Spleen (tissue), 11 donors: ENCODE results near the gene MREG. TPM values are rescaled to one million over a fixed set of nuclear protein-coding genes. Genes with fewer than 3 reads are reported as not detected.

ENCODE experiments used
- DNase-seq: peaks from one replicate; pipeline ENCODE4 v3.0.0-alpha.2; 2020
- H3K27ac ChIP-seq, 8 donors: fragments of 200-600 bp; sonication (generic) in 7 of 8; 1 replicate in 4 of 8; 2 replicates in 4 of 8; pipeline versions ENCODE4 v1.5.0 to v1.8.0; 2016 to 2021; ENCODE audit warnings: inconsistent platforms in 4 of 8, mild to moderate bottlenecking in 4 of 8, moderate library complexity in 1 of 8
- H3K27me3 ChIP-seq, 7 donors: fragments of 200-600 bp; sonication (generic) in 6 of 7; replicated peaks in 1 of 7; 1 replicate in 4 of 7; 2 replicates in 3 of 7; pipeline versions ENCODE4 v1.5.0 to v1.8.0; 2016 to 2021; ENCODE audit warnings: inconsistent platforms in 3 of 7, mild to moderate bottlenecking in 1 of 7
- H3K36me3 ChIP-seq, 6 donors: fragments of 200-600 bp; sonication (generic) in 5 of 6; 1 replicate in 4 of 6; 2 replicates in 2 of 6; pipeline versions ENCODE4 v1.5.0 to v1.8.0; 2016 to 2021; ENCODE audit warnings: inconsistent platforms in 2 of 6
- H3K4me1 ChIP-seq, 6 donors: fragments of 200-600 bp; sonication (generic) in 5 of 6; 1 replicate in 3 of 6; 2 replicates in 3 of 6; pipeline versions ENCODE4 v1.5.0 to v1.8.0; 2016 to 2021; ENCODE audit warnings: inconsistent platforms in 3 of 6
- H3K4me3 ChIP-seq, 8 donors: fragments of 200-600 bp; sonication (generic) in 7 of 8; 1 replicate in 4 of 8; 2 replicates in 4 of 8; pipeline versions ENCODE4 v1.5.0 to v1.8.0; 2016 to 2021; ENCODE audit warnings: inconsistent platforms in 4 of 8, mild to moderate bottlenecking in 4 of 8, moderate library complexity in 2 of 8
- H3K9me3 ChIP-seq, 8 donors: fragments of 200-600 bp; sonication (generic) in 7 of 8; 1 replicate in 4 of 8; 2 replicates in 4 of 8; pipeline versions ENCODE4 v1.5.0 to v1.8.0; 2016 to 2021; ENCODE audit warnings: inconsistent platforms in 4 of 8
- CTCF ChIP-seq, 11 experiments: fragments of 200-600 bp in 7 of 11; fragments of 450-650 bp in 4 of 11; sonication (generic) in 4 of 11; IDR thresholded peaks in 8 of 11; conservative IDR thresholded peaks in 3 of 11; 1 replicate in 7 of 11; 2 replicates in 4 of 11; pipeline versions ENCODE4 v1.4.0 to v1.8.0; 2016 to 2021; ENCODE audit warnings: antibody characterized with exemption in 11 of 11, inconsistent platforms in 4 of 11, mild to moderate bottlenecking in 1 of 11
- POLR2A ChIP-seq, 3 donors: fragments of 450-650 bp; IDR thresholded peaks; one replicate each; pipeline ENCODE4 v1.5.1; 2017; ENCODE audit warnings: antibody characterized with exemption in 3 of 3, mild to moderate bottlenecking in 1 of 3
- POLR2AphosphoS5 ChIP-seq, 3 donors: sonication (generic); formaldehyde crosslinking; IDR thresholded peaks; one replicate each; pipeline ENCODE4 v1.5.1; 2017; ENCODE audit warnings: antibody characterized with exemption in 3 of 3
- WGBS, 5 donors: extraction: QIAGEN DNeasy Blood & Tissue Kit in 3 of 5; methylation state at CpG; one replicate each; pipeline versions ENCODE4 v1.1.5 to v1.1.7; 2013 to 2018; 5-methylcytosine and 5-hydroxymethylcytosine counted together
- intact Hi-C: fragments of 100-400 bp; cut with DNase I; formaldehyde crosslinking; loops from one replicate; pipeline ENCODE4 v1.15.0; 2023; ENCODE audit warnings: low total_unique reads
- polyA plus RNA-seq, 3 donors: library from polyadenylated mRNA; stranded (reverse); fragments of 200-250 nt; gene quantifications; one replicate each; pipeline ENCODE4 v1.2.1, GENCODE V29; 2013
- total RNA-seq, 7 donors: library from RNA; depleted of rRNA in 3 of 7; stranded (reverse); fragments of >200 nt in 3 of 7; fragmentation: NEBNext Ultra II Directional in 4 of 7; extraction: Animal tissue kit (Norgen Biotek cat#: 25700) in 4 of 7; gene quantifications; one replicate each; pipeline versions ENCODE4 v1.1.0 to v1.2.1, GENCODE V29; 2016 to 2021
- donor health status: healthy with polysubstance abuse.
- donor health status: DM: no; HTN: no; CAD: no; lungs with moderate emphysema.
- donor health status: DM: no; HTN: no; CAD: no.
- donor health status: Bipolar disorder and iron deficiency.
- donor health status: healthy.
- donor health status: DM: no; HTN: no; CAD: no.
- donor health status: DM: yes; HTN: yes; CAD: no.

Gene MREG
- total and polyA plus RNA-seq, 10 donors = 4.5 to 8.3 (median 6.6) TPM

- WGBS, 5 donors = 81 to 92% (median 84%) methylated on average over 3 of the region's 3 CpGs
Observed at GRCh38 chr2:216008387-216008786, 5.0 kb downstream of the MREG start.

GRCh38 chr2:216006164-216006663 is 7.1 kb downstream of the MREG start:
- 9 to 14% (median 12%) methylated on average over 10 of the region's 10 CpGs for WGBS, 5 donors
- intact Hi-C loops = no loop called here
- Histone ChIP-seq H3K4me1 (peaks cover 0 to 41% (median 16%) of the 10 kb centered on the region in 6 donors), H3K27ac (peak overlapping the region in 2 of 8 donors; percentile 10 to 25), H3K9me3 (no peaks in the 10 kb centered on the region), H3K36me3 (no peaks in the 10 kb centered on the region), H3K4me3 (peak overlapping the region in 1 of 8 donors; percentile 21), H3K27me3 (no peaks in the 10 kb centered on the region)
- TF ChIP-seq POLR2AphosphoS5 (IDR thresholded peaks at IDR 0.05) (no peak), POLR2A (IDR thresholded peaks at IDR 0.05) (no peak), CTCF (IDR thresholded peaks at IDR 0.05 in 8 of 11, conservative IDR thresholded peaks at IDR 0.05 in 3 of 11) (no peak)
- DNase-seq = peak; percentile 79

More at GRCh38 chr2:216008387-216008786, 5.0 kb downstream of the MREG start:
- no peak for DNase-seq
- intact Hi-C loops = no loop called here
- Histone ChIP-seq H3K4me3 (no peak overlapping the region), H3K27ac (no peak overlapping the region), H3K4me1 (peaks cover 0 to 41% (median 26%) of the 10 kb centered on the region in 6 donors), H3K36me3 (no peaks in the 10 kb centered on the region), H3K9me3 (no peaks in the 10 kb centered on the region), H3K27me3 (no peaks in the 10 kb centered on the region)
- no peak for TF ChIP-seq POLR2AphosphoS5 (IDR thresholded peaks at IDR 0.05)
- no peak for TF ChIP-seq CTCF (IDR thresholded peaks at IDR 0.05 in 8 of 11, conservative IDR thresholded peaks at IDR 0.05 in 3 of 11)
- TF ChIP-seq POLR2A (IDR thresholded peaks at IDR 0.05) = no peak

- 63 to 66% (median 64%) methylated on average over 3 of the region's 3 CpGs for WGBS, 5 donors
- no peak for DNase-seq
Observed at GRCh38 chr2:216004697-216005283, 8.6 kb downstream of the MREG start.

More at GRCh38 chr2:216004697-216005283, 8.6 kb downstream of the MREG start:
- Histone ChIP-seq H3K36me3 (peaks cover 0 to 9% (median 0%) of the 10 kb centered on the region in 6 donors), H3K27me3 (no peaks in the 10 kb centered on the region), H3K27ac (no peak overlapping the region), H3K9me3 (no peaks in the 10 kb centered on the region), H3K4me3 (no peak overlapping the region), H3K4me1 (peaks cover 0 to 41% (median 16%) of the 10 kb centered on the region in 6 donors)
- TF ChIP-seq POLR2AphosphoS5 (IDR thresholded peaks at IDR 0.05) = no peak
- no peak for TF ChIP-seq CTCF (IDR thresholded peaks at IDR 0.05 in 8 of 11, conservative IDR thresholded peaks at IDR 0.05 in 3 of 11)
- TF ChIP-seq POLR2A (IDR thresholded peaks at IDR 0.05) = no peak
- intact Hi-C loops = no loop called here
